GM18873 (cell line): ENCODE results near the gene RPRD2.

ENCODE experiments used
- ATAC-seq: cut with Tn5 transposase; IDR thresholded peaks from one replicate; pipeline ENCODE4 v1.9.1; 2021; ENCODE audit warnings: mild to moderate bottlenecking, moderate library complexity, moderate number of reproducible peaks; ENCODE audit not compliant: unreplicated experiment, low FRiP score

The RPRD2 gene

DNA sequence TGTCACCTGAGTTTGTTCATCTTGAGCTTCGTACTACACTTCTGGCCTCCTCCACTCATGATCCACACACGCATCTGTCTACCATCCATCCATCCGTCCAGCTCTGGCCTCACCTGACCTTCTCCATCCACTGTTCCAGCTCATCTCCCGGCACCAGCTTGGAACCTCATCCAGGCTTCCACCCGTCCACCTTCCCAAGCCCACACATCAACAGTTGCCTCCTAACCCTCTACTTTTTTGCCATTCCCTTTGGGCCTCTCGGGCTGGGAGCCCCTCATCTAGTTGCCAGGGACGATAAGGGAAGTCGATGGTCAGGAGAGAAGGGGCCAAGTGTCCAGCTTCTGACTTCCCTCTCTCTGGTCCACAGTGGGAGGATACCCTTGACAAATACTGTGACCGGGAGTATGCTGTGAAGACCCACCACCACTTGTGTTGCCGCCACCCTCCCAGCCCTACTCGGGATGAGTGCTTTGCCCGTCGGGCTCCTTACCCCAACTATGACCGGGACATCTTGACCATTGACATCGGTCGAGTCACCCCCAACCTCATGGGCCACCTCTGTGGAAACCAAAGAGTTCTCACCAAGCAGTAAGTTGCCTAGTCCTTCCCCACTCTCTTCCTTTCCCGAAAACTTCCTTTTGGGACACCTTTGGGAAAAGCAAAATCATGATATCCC, 148.2 kb downstream of the RPRD2 start:
- ATAC-seq, result no peak

DNA sequence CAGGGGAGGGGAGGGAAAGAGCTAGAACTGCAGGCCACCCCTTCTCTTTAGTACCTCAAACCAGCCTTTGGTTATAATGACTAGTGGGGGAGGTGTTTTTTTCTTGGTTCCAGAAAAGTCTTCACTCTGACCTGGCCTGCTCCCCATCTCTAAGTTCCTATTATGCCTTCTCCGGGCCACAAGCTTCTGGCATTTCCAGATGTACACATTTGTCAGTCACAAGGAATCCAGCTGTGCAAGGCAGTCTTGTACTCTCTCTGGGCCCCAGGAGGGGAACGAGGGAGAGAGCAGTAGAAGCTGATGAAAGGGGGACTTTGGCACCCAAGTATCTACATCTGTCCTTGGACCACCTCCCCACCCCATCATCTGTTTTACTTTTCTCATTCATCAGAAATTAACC, 148.9 kb downstream of the RPRD2 start:
- no peak for ATAC-seq

DNA sequence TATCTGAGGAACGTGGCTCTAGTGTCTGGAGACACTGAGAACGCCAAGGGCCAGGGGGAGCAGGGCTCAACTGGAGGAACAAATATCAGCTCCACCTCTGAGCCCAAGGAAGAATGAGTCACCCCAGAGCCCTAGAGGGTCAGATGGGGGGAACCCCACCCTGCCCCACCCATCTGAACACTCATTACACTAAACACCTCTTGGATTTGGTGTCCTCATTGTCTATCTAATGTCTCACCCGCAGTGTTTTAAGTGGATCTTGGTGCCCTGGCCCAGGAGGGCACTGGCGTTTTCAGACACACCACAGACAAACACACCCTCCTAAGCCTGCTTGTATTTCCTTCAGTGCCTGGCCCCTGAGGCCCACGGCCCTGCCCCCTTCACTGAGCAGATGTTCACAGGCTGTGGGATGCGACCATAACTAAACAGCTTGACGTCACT, 149.4 kb downstream of the RPRD2 start:
- ATAC-seq, result no peak

DNA sequence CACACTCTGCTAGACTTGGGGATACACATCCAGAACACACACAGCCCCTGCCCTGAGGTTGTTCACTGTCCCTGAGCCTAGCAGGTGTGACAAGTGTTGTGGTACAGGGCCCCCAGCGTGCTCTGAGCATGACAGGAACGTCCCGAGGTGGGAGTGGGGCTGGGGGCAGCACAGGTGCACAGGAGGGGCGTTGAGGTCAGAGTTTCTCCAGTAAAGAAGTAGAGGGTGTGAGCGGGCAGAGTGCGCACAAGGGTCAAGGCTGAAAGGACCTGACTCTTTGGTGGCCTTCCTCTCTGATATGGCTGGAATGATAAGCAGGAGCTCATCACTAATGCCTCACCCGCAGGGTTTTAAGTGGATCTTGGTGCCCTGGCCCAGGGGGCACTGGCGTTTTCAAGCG, 150.3 kb downstream of the RPRD2 start:
- no peak for ATAC-seq

DNA sequence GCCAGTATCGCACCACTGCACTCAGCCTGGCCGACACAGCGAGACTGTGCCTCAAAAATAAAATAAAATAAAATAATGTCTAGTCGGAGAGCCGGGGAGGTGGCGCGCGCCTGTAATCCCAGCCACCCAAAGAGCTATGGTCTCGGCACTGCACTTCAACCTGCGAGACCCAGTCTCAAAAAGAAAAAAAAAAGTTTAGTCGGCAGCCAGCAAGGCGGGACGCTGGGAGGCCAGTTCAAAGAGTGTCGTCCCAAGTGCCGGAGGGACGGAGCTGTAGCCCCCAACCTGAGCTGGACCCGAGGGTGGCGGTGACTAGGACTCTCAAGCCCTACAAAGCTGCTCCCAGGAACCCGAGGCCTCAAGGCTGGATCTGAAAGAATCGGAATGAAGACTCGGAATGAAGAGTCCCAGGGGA, 151.0 kb downstream of the RPRD2 start:
- no peak for ATAC-seq

DNA sequence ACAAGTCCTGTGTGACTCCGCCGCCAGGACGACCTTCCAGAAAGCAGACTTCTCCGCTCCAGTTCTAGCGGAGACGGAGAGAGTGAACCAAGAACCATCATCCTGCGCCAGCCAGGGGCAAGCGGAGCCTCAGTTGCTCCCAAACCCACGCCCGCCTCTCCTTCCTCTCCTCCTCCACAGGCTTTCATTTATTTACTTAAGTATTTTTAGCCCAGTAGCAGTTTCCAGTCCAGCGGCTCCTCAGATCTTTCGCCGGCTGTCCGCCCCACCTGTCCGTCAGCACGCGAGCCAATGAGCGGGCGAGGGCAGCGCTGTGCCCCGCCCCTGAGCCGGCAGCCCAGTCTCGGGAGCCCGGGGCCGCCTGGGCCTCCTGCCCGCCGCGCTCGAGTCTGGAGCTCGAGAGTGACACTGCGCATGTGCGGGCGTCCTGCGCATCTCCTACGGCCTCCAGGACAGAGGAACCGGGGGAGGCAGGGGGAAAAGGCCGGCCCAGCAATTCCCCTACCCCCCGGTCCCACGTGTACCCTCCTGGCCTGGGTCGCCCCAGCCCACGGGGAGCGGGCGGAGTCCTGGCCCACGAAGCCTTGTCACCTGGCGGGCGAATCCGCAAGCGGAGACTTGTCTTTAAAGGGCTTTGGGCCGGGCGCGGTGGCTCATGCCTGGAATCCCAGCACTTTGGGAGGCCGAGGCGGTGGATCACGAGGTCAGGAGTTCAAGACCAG, 151.5 kb downstream of the RPRD2 start, which contains the start of gene FALEC:
FALEC (plus strand) TSS at position 425 of the 722 bp plus-strand sequence.
- peak; percentile 86 for ATAC-seq

DNA sequence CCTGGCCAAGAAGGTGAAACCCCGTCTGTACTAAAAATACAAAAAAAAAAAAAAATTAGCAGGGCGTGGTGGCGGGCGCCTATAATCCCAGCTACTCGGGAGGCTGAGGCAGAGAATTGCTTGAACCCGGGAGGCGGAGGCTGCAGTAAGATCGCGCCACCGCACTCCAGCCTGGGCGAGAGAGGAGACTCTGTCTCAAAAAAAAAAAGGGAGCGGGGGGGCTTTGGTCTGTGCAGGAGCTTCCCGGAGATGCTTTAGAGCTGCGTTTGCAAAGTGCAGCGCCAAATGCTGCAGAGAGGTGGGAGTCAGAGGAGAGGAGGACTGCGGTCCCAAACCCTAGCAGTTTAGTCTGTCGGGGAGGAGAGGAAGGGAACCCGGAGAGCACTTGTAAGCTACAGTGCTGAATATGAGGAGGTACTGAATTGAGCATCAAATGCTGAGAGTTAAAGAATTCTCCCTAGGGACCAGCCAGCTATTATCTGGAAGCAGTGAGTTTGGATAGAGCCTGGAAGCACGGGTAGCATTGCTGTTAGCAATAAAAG, 152.2 kb downstream of the RPRD2 start:
- no peak for ATAC-seq

DNA sequence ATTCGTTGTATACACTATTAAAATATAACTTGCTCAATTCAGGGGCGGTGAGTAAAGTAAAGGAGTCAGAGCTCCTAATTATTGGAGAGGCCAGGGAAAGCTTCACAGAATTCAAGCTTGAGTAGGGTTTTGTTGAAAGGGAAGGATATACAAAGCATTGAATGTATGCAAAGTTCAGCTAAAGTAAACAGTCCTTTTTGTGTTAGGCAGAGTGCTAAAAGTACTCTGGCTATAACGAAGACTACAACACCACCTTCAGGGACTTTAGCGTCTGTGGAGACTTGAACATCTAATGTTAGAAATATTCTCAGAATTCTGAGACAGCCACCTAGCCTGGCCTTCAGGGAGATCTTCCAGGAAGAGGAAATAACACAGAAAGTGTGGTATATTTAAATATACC, 152.7 kb downstream of the RPRD2 start:
- ATAC-seq, result no peak

DNA sequence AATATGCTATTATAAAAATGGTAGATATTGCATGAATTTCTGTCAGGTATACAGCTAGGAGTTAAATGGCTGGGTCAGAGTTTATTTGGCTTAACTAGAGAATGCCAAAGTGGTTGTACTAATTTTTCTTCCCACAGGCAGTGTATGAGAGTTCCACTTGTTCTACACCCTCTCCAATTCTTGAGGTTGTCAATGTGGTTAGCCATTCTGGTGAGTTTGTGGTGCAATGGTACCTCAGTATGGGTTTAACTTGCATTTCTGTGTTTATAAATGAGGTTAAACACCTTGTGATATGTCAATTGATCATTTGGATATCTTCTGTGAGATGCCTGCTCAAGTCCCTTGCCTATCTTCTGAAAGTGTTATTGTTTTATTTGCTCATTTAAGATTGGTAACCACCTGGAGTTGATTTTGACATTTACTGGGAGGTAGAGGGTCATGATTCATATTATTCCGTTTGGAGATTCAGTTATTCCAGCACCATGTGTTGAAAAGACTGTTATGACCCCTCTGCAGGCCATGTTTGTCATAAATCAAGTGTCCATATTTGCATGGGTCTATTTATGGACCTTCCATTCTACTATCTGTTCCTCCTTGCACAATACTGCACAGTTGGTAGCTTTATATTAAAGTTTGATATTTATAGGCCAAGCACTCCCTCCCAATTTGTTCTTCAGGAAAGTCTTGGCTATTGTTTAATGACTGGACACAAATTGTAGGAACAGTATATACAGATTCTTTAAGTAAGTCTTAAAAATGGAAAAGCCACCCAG, 157.4 kb downstream of the RPRD2 start:
- no peak for ATAC-seq

DNA sequence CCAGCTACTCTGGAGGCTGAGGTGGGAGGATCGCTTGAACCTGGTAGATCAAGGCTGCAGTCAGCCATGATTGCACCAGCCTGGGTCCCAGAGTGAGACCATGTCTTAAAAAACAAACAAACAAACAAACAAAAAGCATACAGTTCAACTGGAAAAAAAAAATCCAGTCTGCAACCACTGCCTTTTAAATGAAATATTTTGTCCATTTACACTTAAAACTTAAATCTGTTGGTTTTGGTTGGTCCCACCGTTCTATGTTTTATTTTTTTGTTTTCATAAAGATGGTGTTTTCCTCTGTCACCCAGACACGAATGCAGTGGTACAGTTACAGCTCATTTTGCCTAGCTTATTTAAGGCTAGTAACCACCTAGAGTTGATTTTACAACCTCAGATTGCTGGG, 161.4 kb downstream of the RPRD2 start:
- no peak for ATAC-seq
